Erythroblast (primary cell): ENCODE data around the gene FLRT2.

Experiments used
- GATA1 ChIP-seq: IDR thresholded peaks from 2 replicates; pipeline ENCODE4 v1.6.1; 2011; ENCODE audit warnings: low read depth, mild to moderate bottlenecking, control low read depth, low read length, moderate library complexity
- POLR2A ChIP-seq: IDR thresholded peaks from 2 replicates; pipeline ENCODE4 v1.6.1; 2011; ENCODE audit warnings: mild to moderate bottlenecking, low read length

- TF ChIP-seq POLR2A (no peak), GATA1 (no peak)
These were observed 157.5 kb downstream of the FLRT2 start for GRCh38 chr14:85687456-85687855.
